Daoy (cell line): ENCODE data around the gene CTSZ. TPM values are rescaled to one million over a fixed set of nuclear protein-coding genes. Genes with fewer than 3 reads are reported as not detected.

Experiments
- DNase-seq: peaks from one replicate; pipeline ENCODE4 v3.0.0-alpha.2; 2015; ENCODE audit warnings: low read depth
- total RNA-seq: library from RNA; depleted of rRNA; stranded (reverse); fragments of >200 nt; shearing (Covaris generic); gene quantifications from 2 replicates; pipeline ENCODE4 v1.2.3, GENCODE V29; 2014

CTSZ gene
- total RNA-seq, 1 experiment from 2014 or later: 127 TPM

GRCh38 chr20:59031564-59032022, 24.5 kb upstream of the CTSZ start:
- no peak for DNase-seq

GRCh38 chr20:59030911-59031563, 24.0 kb upstream of the CTSZ start:
- DNase-seq: no peak

- no peak for DNase-seq
Measured at GRCh38 chr20:59028812-59029211, 21.8 kb upstream of the CTSZ start.

- peak; percentile 70 for DNase-seq
Measured at GRCh38 chr20:59027741-59028320, 20.8 kb upstream of the CTSZ start.

DNA sequence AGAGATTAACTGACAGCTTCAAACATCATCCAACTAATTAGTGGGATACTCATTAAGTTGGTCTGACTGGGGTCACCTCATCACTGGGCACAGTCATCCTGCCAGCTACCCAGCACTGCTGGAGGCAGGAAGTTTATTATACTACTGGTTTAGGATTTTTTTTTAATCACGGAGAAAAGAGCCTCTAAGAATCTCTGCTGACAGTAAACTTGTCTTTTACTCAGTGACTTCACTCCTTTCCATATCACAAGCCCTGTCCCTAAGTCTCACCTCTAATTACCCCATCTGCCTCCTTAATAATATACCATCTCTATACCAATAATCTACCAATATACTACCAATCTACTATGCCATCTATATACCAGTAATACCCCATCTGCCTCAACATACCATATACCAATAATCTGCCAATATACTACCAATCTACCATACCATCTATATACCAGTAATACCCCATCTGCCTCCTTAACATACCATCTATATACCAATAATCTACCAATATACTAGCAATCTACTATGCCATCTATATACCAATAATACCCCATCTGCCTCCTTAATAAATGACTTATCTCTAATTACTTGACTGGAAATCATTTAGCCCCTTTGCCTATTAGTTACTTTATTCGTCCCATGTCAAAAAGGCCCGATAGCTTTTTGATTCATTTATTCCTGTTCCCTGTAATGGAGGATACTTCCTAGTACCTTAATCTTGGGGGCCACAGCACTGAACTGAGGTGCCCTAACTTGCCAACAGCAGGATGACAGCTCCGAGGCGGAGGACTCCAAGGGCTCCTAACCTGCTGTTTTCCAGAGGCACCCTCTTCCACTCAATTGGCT, 20.1 kb upstream of the CTSZ start:
- no peak for DNase-seq

GRCh38 chr20:59025511-59025910, 18.5 kb upstream of the CTSZ start:
- DNase-seq: no peak

- no peak for DNase-seq
Measured at GRCh38 chr20:59025086-59025485, 18.0 kb upstream of the CTSZ start.

DNA sequence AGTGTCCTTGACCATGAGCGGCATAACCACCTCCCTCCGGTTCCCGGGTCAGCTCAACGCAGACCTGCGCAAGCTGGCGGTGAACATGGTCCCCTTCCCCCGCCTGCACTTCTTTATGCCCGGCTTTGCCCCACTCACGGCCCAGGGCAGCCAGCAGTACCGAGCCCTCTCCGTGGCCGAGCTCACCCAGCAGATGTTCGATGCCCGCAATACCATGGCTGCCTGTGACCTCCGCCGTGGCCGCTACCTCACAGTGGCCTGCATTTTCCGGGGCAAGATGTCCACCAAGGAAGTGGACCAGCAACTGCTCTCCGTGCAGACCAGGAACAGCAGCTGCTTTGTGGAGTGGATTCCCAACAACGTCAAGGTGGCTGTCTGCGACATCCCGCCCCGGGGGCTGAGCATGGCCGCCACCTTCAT, 17.1 kb upstream of the CTSZ start:
- no peak for DNase-seq

- no peak for DNase-seq
Measured at GRCh38 chr20:59023616-59024015, 16.6 kb upstream of the CTSZ start.

GRCh38 chr20:59022754-59023153, 15.7 kb upstream of the CTSZ start:
- no peak for DNase-seq

- DNase-seq: peak; percentile 61
Measured at GRCh38 chr20:59020938-59021551, 14.0 kb upstream of the CTSZ start.

DNA sequence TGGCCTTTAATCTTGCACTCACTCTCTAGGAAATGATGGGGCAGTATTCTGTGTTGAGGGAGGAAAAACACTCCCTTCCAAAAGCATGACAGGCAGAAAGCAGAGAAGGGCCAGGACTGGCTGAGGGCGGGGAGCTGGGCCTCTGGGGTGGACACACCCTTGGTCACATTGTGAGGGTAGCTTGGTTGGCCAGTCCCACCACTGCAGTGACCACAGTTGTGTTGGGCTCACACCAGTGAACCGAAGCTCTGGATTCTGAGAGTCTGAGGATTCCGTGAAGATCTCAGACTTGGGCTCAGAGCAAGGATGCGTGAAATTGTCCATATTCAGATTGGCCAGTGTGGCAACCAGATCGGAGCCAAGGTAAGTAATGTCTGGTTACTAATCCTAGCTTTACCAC, 12.2 kb upstream of the CTSZ start, which contains the start of gene TUBB1:
TUBB1 (plus strand) TSS at position 213 of the 400 bp plus-strand sequence; CDS start at position 307, 94 bp downstream.
- DNase-seq: no peak

GRCh38 chr20:59018817-59019216, 11.8 kb upstream of the CTSZ start:
- DNase-seq: no peak

- no peak for DNase-seq
Measured at GRCh38 chr20:59017493-59018231, 10.6 kb upstream of the CTSZ start.

DNA sequence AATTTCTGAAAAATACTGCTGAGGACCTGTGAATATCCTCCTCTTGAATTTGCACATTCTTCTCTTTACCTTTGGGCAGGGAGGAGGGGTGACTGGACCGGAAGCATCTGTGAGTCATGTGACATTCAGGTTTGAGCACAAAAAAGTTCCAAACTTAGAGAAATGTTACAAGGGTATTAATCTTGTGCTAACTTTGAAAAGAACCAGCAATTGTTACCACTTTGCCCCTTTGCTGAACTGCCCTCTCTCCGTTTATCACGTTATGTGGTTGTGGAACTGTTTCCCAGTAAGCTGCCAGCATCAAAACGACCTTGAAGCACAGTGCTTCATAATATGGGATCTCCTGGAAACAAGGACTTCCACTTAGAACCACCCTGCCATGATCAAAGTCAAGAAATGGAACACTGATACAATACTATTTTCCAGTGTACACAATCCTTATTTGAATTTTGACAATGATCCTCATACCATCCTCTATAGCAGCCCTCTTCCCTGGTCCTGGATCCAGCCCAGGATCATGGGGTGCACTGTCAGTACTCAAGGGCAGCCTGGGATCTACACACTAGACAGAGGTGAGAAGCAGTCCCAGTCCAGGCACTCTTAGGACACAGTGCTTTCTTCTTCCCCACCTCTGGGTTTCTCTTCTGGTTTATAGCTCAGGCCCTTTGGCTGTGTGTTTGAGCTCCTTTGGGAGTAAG, 9.9 kb upstream of the CTSZ start:
- DNase-seq: no peak

GRCh38 chr20:59015812-59016711, 9.0 kb upstream of the CTSZ start:
- no peak for DNase-seq

DNA sequence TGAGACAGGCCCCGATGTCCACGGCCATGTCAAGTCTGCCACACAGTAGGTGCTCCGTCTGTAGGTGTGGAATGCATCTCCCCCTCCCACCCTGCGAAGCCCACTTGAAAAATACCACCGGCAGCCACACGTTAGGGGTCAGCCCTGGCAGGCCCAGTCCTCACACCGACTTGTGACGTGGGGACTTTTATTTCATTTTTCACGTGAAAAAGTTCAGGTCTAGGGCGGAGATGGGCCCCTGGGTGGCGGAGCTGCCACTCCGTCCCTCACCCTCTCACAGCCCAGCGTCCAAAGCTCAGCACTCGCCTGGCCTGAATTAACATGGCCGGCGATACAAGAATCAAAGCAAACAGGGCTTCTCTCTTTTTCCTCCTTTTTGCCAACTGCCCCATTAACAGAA, 8.4 kb upstream of the CTSZ start:
- no peak for DNase-seq

- DNase-seq: no peak
Measured at GRCh38 chr20:59014680-59015389, 7.8 kb upstream of the CTSZ start.

DNA sequence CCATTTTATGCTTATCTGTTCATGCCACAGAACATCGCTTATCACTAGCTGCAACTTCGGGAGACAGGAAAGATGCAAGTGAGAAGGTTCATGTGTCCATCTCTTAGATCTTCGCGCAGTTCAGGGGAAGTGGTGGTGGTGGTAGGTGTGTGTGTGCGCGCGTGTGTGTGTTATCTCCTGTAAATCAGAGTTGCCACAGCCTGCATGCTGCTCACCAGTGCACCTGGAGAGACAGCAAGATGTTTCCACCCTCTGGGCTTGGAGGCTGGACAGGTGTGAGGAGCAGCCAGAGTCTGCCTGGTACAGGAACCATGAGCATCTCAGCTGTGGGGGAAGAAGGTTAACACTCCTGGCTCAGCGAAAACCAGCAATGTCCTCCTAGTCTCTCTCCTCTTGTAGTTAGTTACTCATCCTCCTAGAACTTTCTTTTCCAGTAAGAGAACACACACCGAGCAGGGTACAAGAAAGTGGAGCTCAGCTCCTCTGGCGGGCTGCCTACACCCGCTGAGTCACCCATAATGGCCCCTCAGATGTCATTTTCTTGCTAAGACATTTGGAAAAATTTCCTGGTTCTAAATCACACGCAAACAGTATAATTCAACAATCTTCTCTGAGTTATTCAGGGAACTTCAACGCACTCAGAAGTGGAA, 7.0 kb upstream of the CTSZ start:
- peak; percentile 76 for DNase-seq
